ENCODE measurements around the gene PSMD12.
"Not testable (repeated sequence)": the region's sequence is repeated elsewhere in the genome, so short reads cannot be mapped to it uniquely, and the experiment has no call there.

Gene PSMD12

GRCh38 chr17:67347826-67348225 lies 18.6 kb downstream of the PSMD12 start:
- Histone ChIP-seq H3K9ac (ENCODE audit: low read length) (no peak overlapping the region), H2AFZ (ENCODE audit: low read length) (no peak overlapping the region), H3K9me3 (ENCODE audit: low read length) (no peaks in the 10 kb centered on the region), H4K20me1 (ENCODE audit: insufficient read depth, low read length) (no peaks in the 10 kb centered on the region), H3K4me3 (ENCODE audit: low read depth, low read length, poor library complexity, severe bottlenecking) (no peak overlapping the region), H3K27me3 (ENCODE audit: insufficient read depth, low read length) (no peaks in the 10 kb centered on the region), H3K4me2 (ENCODE audit: low read length) (no peak overlapping the region), H3F3A (ENCODE audit: insufficient read depth, low read length) (no peaks in the 10 kb centered on the region), H3K9me2 (ENCODE audit: low read depth, low read length) (no peaks in the 10 kb centered on the region), H3K4me1 (ENCODE audit: insufficient read depth, low read length, severe bottlenecking) (no peaks in the 10 kb centered on the region), H3K36me3 (ENCODE audit: insufficient read depth, low read length) (peaks cover 93% of the 10 kb centered on the region), H3K27ac (ENCODE audit: low read depth, low read length, poor library complexity, severe bottlenecking) (no peak overlapping the region), H3K79me2 (ENCODE audit: insufficient read depth, low read length) (no peaks in the 10 kb centered on the region)
- TF ChIP-seq EZH2 (IDR thresholded peaks at IDR 0.05; ENCODE audit: borderline replicate concordance, low read length) (no peak), CTCF (IDR thresholded peaks at IDR 0.05; ENCODE audit: low read length) (no peak)

DNA sequence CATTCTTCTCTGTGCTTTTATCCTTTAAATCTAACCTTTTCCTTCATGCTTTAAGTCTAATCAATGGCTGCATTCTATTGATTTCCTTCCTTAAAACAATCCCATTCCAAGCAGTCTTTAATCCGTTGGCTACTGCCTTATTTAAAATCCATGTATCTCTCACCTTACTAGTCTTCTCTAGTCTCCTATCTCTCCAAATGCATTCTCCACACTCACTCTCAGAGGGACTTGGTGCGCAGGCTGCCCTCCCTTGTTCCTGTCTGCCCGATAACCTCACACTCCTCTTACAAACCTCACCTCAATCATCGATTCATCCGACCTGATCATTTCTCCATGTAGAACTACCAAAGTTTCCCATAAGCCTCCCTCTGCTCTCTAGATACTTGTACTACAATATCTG lies 23.1 kb downstream of the PSMD12 start:
- 0 out of 2 replicates have a peak, but pooled peaks cover 2% of the 10 kb centered on the region for H3F3A ChIP-seq (ENCODE audit: insufficient read depth, low read length)
- no peak overlapping the region for H3K4me2 ChIP-seq (ENCODE audit: low read length)
- no peak overlapping the region for H2AFZ ChIP-seq (ENCODE audit: low read length)
- no peaks in the 10 kb centered on the region for H3K9me2 ChIP-seq (ENCODE audit: low read depth, low read length)
- H3K9ac ChIP-seq (ENCODE audit: low read length): no peak overlapping the region
- no peaks in the 10 kb centered on the region for H3K79me2 ChIP-seq (ENCODE audit: insufficient read depth, low read length)
- H4K20me1 ChIP-seq (ENCODE audit: insufficient read depth, low read length): no peaks in the 10 kb centered on the region
- TF ChIP-seq EZH2 (IDR thresholded peaks at IDR 0.05; ENCODE audit: borderline replicate concordance, low read length): no peak
- no peak for TF ChIP-seq CTCF (IDR thresholded peaks at IDR 0.05; ENCODE audit: low read length)
- H3K9me3 ChIP-seq (ENCODE audit: low read length): no peaks in the 10 kb centered on the region
- H3K4me1 ChIP-seq (ENCODE audit: insufficient read depth, low read length, severe bottlenecking): no peaks in the 10 kb centered on the region
- H3K4me3 ChIP-seq (ENCODE audit: low read depth, low read length, poor library complexity, severe bottlenecking): no peak overlapping the region
- H3K27ac ChIP-seq (ENCODE audit: low read depth, low read length, poor library complexity, severe bottlenecking): no peak overlapping the region
- peaks cover 81% of the 10 kb centered on the region for H3K36me3 ChIP-seq (ENCODE audit: insufficient read depth, low read length)
- no peaks in the 10 kb centered on the region for H3K27me3 ChIP-seq (ENCODE audit: insufficient read depth, low read length)

- not testable (repeated sequence) for H3K4me3 ChIP-seq (ENCODE audit: low read depth, low read length, poor library complexity, severe bottlenecking); H3F3A ChIP-seq (ENCODE audit: insufficient read depth, low read length); H2AFZ ChIP-seq (ENCODE audit: low read length); H3K9me2 ChIP-seq (ENCODE audit: low read depth, low read length); H3K27ac ChIP-seq (ENCODE audit: low read depth, low read length, poor library complexity, severe bottlenecking); H3K9me3 ChIP-seq (ENCODE audit: low read length); H3K79me2 ChIP-seq (ENCODE audit: insufficient read depth, low read length); H3K27me3 ChIP-seq (ENCODE audit: insufficient read depth, low read length); H3K4me2 ChIP-seq (ENCODE audit: low read length); H4K20me1 ChIP-seq (ENCODE audit: insufficient read depth, low read length); H3K4me1 ChIP-seq (ENCODE audit: insufficient read depth, low read length, severe bottlenecking); H3K9ac ChIP-seq (ENCODE audit: low read length)
- H3K36me3 ChIP-seq (ENCODE audit: insufficient read depth, low read length): peaks cover 36% of the 10 kb centered on the region
Observed at GRCh38 chr17:67338353-67338752, 28.0 kb downstream of the PSMD12 start.

- no peaks in the 10 kb centered on the region for H3K27me3 ChIP-seq (ENCODE audit: insufficient read depth, low read length)
- peaks cover 21% of the 10 kb centered on the region for H3K36me3 ChIP-seq (ENCODE audit: insufficient read depth, low read length)
- H3F3A ChIP-seq (ENCODE audit: insufficient read depth, low read length): 0 out of 2 replicates have a peak, but pooled peaks cover 6% of the 10 kb centered on the region
- no peaks in the 10 kb centered on the region for H3K4me1 ChIP-seq (ENCODE audit: insufficient read depth, low read length, severe bottlenecking)
- no peaks in the 10 kb centered on the region for H3K79me2 ChIP-seq (ENCODE audit: insufficient read depth, low read length)
- no peak overlapping the region for H3K4me2 ChIP-seq (ENCODE audit: low read length)
- no peak overlapping the region for H3K4me3 ChIP-seq (ENCODE audit: low read depth, low read length, poor library complexity, severe bottlenecking)
- no peak overlapping the region for H3K9ac ChIP-seq (ENCODE audit: low read length)
- no peaks in the 10 kb centered on the region for H4K20me1 ChIP-seq (ENCODE audit: insufficient read depth, low read length)
- H3K27ac ChIP-seq (ENCODE audit: low read depth, low read length, poor library complexity, severe bottlenecking): no peak overlapping the region
- H2AFZ ChIP-seq (ENCODE audit: low read length): no peak overlapping the region
- TF ChIP-seq CTCF (IDR thresholded peaks at IDR 0.05; ENCODE audit: low read length): no peak
- no peaks in the 10 kb centered on the region for H3K9me2 ChIP-seq (ENCODE audit: low read depth, low read length)
- no peaks in the 10 kb centered on the region for H3K9me3 ChIP-seq (ENCODE audit: low read length)
Observed at GRCh38 chr17:67336859-67337258, 29.5 kb downstream of the PSMD12 start.
